Ovary (tissue), 9 donors: ENCODE measurements around the gene SLC17A9. TPM values are rescaled to one million over a fixed set of nuclear protein-coding genes. Genes with fewer than 3 reads are reported as not detected.

Source experiments
- DNase-seq, 5 donors: peaks; one replicate each; pipeline ENCODE4 v3.0.0-alpha.2; 2019 to 2020
- H3K27ac ChIP-seq, 2 donors: fragments of 200-600 bp; one replicate each; pipeline versions ENCODE4 v1.5.1 to v1.8.0; 2019 to 2022
- H3K27me3 ChIP-seq: fragments of 200-600 bp; one replicate; pipeline ENCODE4 v1.8.0; 2022
- H3K36me3 ChIP-seq: fragments of 200-600 bp; sonication (generic); one replicate; pipeline ENCODE4 v1.5.1; 2019
- H3K4me1 ChIP-seq: one replicate; pipeline ENCODE4 v1.8.1; 2013; ENCODE audit warnings: mild to moderate bottlenecking, moderate library complexity; ENCODE audit not compliant: insufficient read depth
- H3K4me3 ChIP-seq: fragments of 200-600 bp; sonication (generic); one replicate; pipeline ENCODE4 v1.5.1; 2017
- H3K9me3 ChIP-seq, 2 donors: fragments of 200-600 bp in 1 of 2; sonication (generic) in 1 of 2; one replicate each; pipeline versions ENCODE4 v1.5.1 to v1.8.1; 2013 to 2019; ENCODE audit warnings: mild to moderate bottlenecking in 1 of 2, moderate library complexity in 1 of 2
- CTCF ChIP-seq, 3 donors: fragments of 450-650 bp in 2 of 3; fragments of 200-600 bp in 1 of 3; IDR thresholded peaks; one replicate each; pipeline versions ENCODE4 v1.5.1 to v1.8.0; 2016 to 2022; ENCODE audit warnings: antibody characterized with exemption in 3 of 3, mild to moderate bottlenecking in 1 of 3
- EP300 ChIP-seq: sonication (generic); formaldehyde crosslinking; IDR thresholded peaks from one replicate; pipeline ENCODE4 v1.6.1; 2017; ENCODE audit warnings: antibody characterized with exemption
- POLR2A ChIP-seq: fragments of 450-650 bp; IDR thresholded peaks from one replicate; pipeline ENCODE4 v1.6.1; 2017; ENCODE audit warnings: antibody characterized with exemption, mild to moderate bottlenecking, moderate library complexity
- WGBS, 3 donors: extraction: QIAGEN DNeasy Blood & Tissue Kit in 1 of 3; methylation state at CpG; one replicate each; pipeline versions ENCODE4 v1.1.5 to v1.1.7; 2013 to 2017; 5-methylcytosine and 5-hydroxymethylcytosine counted together
- intact Hi-C, 4 donors: fragments of 100-400 bp; cut with DNase I; formaldehyde crosslinking; loops; one replicate each; pipeline versions ENCODE4 v1.11.0 to v1.15.1; 2022 to 2023
- polyA plus RNA-seq, 2 donors: library from polyadenylated mRNA; stranded (reverse); fragments of 200-250 nt in 1 of 2; fragments of 350-450 nt in 1 of 2; fragmentation: Illumina TruSeq in 1 of 2; extraction: RNeasy Lipid Tissue Mini Kit (QIAGEN cat#74804) in 1 of 2; gene quantifications; one replicate each; pipeline ENCODE4 v1.2.3, GENCODE V29; 2013 to 2014
- total RNA-seq, 7 donors: library from RNA; depleted of rRNA in 2 of 7; stranded (reverse); fragments of >200 nt in 2 of 7; fragmentation: NEBNext Ultra II Directional in 3 of 7; extraction: Animal tissue kit (Norgen Biotek cat#: 25700) in 3 of 7; gene quantifications; one replicate each; pipeline versions ENCODE4 v1.1.0 to v1.2.4, GENCODE V29; 2016 to 2023
- donor health status: DM: no; HTN: no; CAD: no; lungs with moderate emphysema.
- donor health status: DM: no; HTN: no; CAD: no.
- donor health status: Bipolar disorder and iron deficiency.
- donor health status: DM: yes; HTN: yes; CAD: no.
- donor health status: DM: no; HTN: no; CAD: no.
- donor health status: DM: yes; HTN: yes; CAD: no.

The SLC17A9 gene
- total and polyA plus RNA-seq, 9 donors: 0.68 to 7.7 (median 4.7) TPM

GRCh38 chr20:63017076-63017825, 64.7 kb downstream of the SLC17A9 start:
- Histone ChIP-seq H3K27me3 (no peaks in the 10 kb centered on the region), H3K9me3 (peaks cover 0 to 6% of the 10 kb centered on the region in 2 donors), H3K36me3 (no peaks in the 10 kb centered on the region), H3K4me3 (no peak overlapping the region), H3K27ac (no peak overlapping the region), H3K4me1 (no peaks in the 10 kb centered on the region)
- DNase-seq: peak in 1 of 5 donors; percentile 24
- TF ChIP-seq CTCF (IDR thresholded peaks at IDR 0.05): no peak
- intact Hi-C loops: no loop called here
- 72 to 76% (median 74%) methylated on average over 22 of the region's 22 CpGs for WGBS, 3 donors

- 92 to 96% (median 93%) methylated on average over 25 of the region's 25 CpGs for WGBS, 3 donors
- no peaks in the 10 kb centered on the region for H3K36me3 ChIP-seq
- peak in 1 of 5 donors; percentile 25 for DNase-seq
- H3K27ac ChIP-seq: no peak overlapping the region
- H3K27me3 ChIP-seq: no peaks in the 10 kb centered on the region
- H3K4me3 ChIP-seq: no peak overlapping the region
- intact Hi-C loops: no loop called here
- H3K4me1 ChIP-seq: no peaks in the 10 kb centered on the region
- no peak for TF ChIP-seq CTCF (IDR thresholded peaks at IDR 0.05)
- TF ChIP-seq POLR2A: no peak
- no peak for TF ChIP-seq EP300
- peaks cover 0 to under 1% of the 10 kb centered on the region in 2 donors for H3K9me3 ChIP-seq
Observed at GRCh38 chr20:63017826-63018411, 65.4 kb downstream of the SLC17A9 start.

Other genes starting within 250 kb of the SLC17A9 start
- under 1 TPM in 2 of 7 donors, not detected in 5; 0.12 to 0.23 TPM for gene NTSR1, start 243.9 kb upstream of the SLC17A9 start, total RNA-seq
- gene NTSR1, start 243.9 kb upstream of the SLC17A9 start, polyA plus RNA-seq: under 1 TPM; 0.05 TPM
- gene MRGBP, start 156.2 kb upstream of the SLC17A9 start, total RNA-seq: 10 to 100 TPM in 5 of 7 donors, 1 to 10 TPM in 2; 7.9 to 15.2 (median 12.6) TPM
- 10 to 100 TPM in 1 of 2 donors, 1 to 10 TPM in 1; 6.2 to 11.3 TPM for gene MRGBP, start 156.2 kb upstream of the SLC17A9 start, polyA plus RNA-seq
- gene OGFR, start 147.9 kb upstream of the SLC17A9 start, total RNA-seq: 10 to 100 TPM; 40.3 to 52.9 (median 45.4) TPM
- 10 to 100 TPM; 28.6 to 43.0 TPM for gene OGFR, start 147.9 kb upstream of the SLC17A9 start, polyA plus RNA-seq
- gene COL9A3, start 135.7 kb upstream of the SLC17A9 start, total RNA-seq: 1 to 10 TPM in 5 of 7 donors, under 1 TPM in 1, not detected in 1; 0.83 to 2.6 (median 1.6) TPM
- gene COL9A3, start 135.7 kb upstream of the SLC17A9 start, polyA plus RNA-seq: 1 to 10 TPM in 1 of 2 donors, under 1 TPM in 1; 0.65 to 3.0 TPM
- gene TCFL5, start 90.9 kb upstream of the SLC17A9 start, total RNA-seq: 10 to 100 TPM in 5 of 7 donors, 1 to 10 TPM in 2; 8.5 to 17.9 (median 15.0) TPM
- 10 to 100 TPM in 1 of 2 donors, 1 to 10 TPM in 1; 8.1 to 10.5 TPM for gene TCFL5, start 90.9 kb upstream of the SLC17A9 start, polyA plus RNA-seq
- 10 to 100 TPM; 49.4 to 82.2 (median 69.8) TPM for gene DIDO1, start 26.2 kb upstream of the SLC17A9 start, total RNA-seq
- 10 to 100 TPM; 42.9 to 47.0 TPM for gene DIDO1, start 26.2 kb upstream of the SLC17A9 start, polyA plus RNA-seq
- 10 to 100 TPM; 23.6 to 54.3 (median 47.0) TPM for gene GID8, start 14.6 kb upstream of the SLC17A9 start, total RNA-seq
- 10 to 100 TPM; 26.5 to 30.1 TPM for gene GID8, start 14.6 kb upstream of the SLC17A9 start, polyA plus RNA-seq
- not detected for gene BHLHE23, start 54.3 kb downstream of the SLC17A9 start, total RNA-seq
- gene BHLHE23, start 54.3 kb downstream of the SLC17A9 start, polyA plus RNA-seq: not detected